OCI-LY3 (cell line): ENCODE results near the gene UGT1A4.

ENCODE experiments used
- H2AFZ ChIP-seq: fragments of 200-600, 300-600 bp; shearing (Covaris generic); 2 replicates; pipeline ENCODE4 v1.6.0; 2014; ENCODE audit warnings: antibody characterized with exemption, low read depth, low read length
- H3K27ac ChIP-seq: fragments of 200-600, 300-600 bp; sonication (generic); 2 replicates; pipeline ENCODE4 v1.5.1; 2014; ENCODE audit warnings: mild to moderate bottlenecking, low read length, moderate library complexity, mixed read lengths
- H3K27me3 ChIP-seq: fragments of 200-600, 300-600 bp; sonication (generic); 2 replicates; pipeline ENCODE4 v1.6.1; 2014; ENCODE audit warnings: low read depth, low read length, mixed read lengths
- H3K36me3 ChIP-seq: fragments of 200-600, 300-600 bp; sonication (generic); replicated peaks from 2 replicates; pipeline ENCODE3; 2014; ENCODE audit warnings: low read depth, low read length, mixed read lengths
- H3K4me1 ChIP-seq: fragments of 300-600, 200-600 bp; sonication (generic); 2 replicates; pipeline ENCODE4 v1.6.1; 2014; ENCODE audit warnings: low read length, mixed read lengths
- H3K4me2 ChIP-seq: fragments of 200-600, 300-600 bp; sonication (generic); 2 replicates; pipeline ENCODE4 v1.6.1; 2014; ENCODE audit warnings: low read length, mixed read lengths
- H3K4me3 ChIP-seq: fragments of 300-600, 200-600 bp; sonication (generic); 2 replicates; pipeline ENCODE4 v1.5.1; 2014; ENCODE audit warnings: antibody characterized with exemption, mild to moderate bottlenecking, low read length, moderate library complexity
- H3K79me2 ChIP-seq: fragments of 300-600, 200-600 bp; shearing (Covaris generic); 2 replicates; pipeline ENCODE4 v1.6.1; 2014; ENCODE audit warnings: mild to moderate bottlenecking, low read length, mixed read lengths
- H3K9ac ChIP-seq: fragments of 300-600, 200-600 bp; shearing (Covaris generic); 2 replicates; pipeline ENCODE4 v1.6.0; 2014; ENCODE audit warnings: mild to moderate bottlenecking, low read length, moderate library complexity
- H3K9me3 ChIP-seq: fragments of 200-600, 300-600 bp; shearing (Covaris generic); 2 replicates; pipeline ENCODE4 v1.6.1; 2014; ENCODE audit warnings: low read length, mixed read lengths; ENCODE audit not compliant: insufficient read depth
- H4K20me1 ChIP-seq: fragments of 200-600, 300-600 bp; sonication (generic); 2 replicates; pipeline ENCODE4 v1.6.1; 2016; ENCODE audit warnings: low read length, mixed read lengths; ENCODE audit not compliant: insufficient read depth
- EZH2phosphoT487 ChIP-seq: fragments of 200-600 bp; shearing (Covaris generic); IDR thresholded peaks from 2 replicates; pipeline ENCODE4 v1.6.1; 2018; ENCODE audit warnings: antibody characterized with exemption, mixed run types, low read depth
- TF ChIP-seq, protein P1 (sequence below): fragments of 200-600, 300-600 bp; sonication (generic); IDR thresholded peaks from 2 replicates; pipeline ENCODE4 v1.5.1; 2014; ENCODE audit warnings: antibody characterized with exemption, low read length, low read depth

The UGT1A4 gene

DNA sequence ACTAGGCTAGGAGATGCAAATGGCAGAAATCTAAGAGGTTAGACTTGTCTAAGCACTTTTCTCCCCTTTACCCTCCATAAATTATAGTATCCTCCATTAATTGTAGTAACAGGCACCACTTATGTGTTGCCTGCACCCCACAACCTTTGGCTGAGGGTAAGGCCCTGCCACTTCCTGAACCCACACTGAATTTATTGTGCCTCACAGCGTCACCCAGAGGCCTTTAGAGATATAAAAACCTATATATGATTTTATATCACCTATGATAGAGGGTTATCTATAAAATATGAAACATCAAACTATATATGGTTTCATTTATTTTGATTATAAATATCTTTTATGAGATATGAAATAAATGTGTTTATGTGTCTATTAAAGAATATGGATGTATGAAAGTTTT, 44.2 kb upstream of the UGT1A4 start:
- H3K27me3 ChIP-seq: no peaks in the 10 kb centered on the region
- TF ChIP-seq, protein P1, sequence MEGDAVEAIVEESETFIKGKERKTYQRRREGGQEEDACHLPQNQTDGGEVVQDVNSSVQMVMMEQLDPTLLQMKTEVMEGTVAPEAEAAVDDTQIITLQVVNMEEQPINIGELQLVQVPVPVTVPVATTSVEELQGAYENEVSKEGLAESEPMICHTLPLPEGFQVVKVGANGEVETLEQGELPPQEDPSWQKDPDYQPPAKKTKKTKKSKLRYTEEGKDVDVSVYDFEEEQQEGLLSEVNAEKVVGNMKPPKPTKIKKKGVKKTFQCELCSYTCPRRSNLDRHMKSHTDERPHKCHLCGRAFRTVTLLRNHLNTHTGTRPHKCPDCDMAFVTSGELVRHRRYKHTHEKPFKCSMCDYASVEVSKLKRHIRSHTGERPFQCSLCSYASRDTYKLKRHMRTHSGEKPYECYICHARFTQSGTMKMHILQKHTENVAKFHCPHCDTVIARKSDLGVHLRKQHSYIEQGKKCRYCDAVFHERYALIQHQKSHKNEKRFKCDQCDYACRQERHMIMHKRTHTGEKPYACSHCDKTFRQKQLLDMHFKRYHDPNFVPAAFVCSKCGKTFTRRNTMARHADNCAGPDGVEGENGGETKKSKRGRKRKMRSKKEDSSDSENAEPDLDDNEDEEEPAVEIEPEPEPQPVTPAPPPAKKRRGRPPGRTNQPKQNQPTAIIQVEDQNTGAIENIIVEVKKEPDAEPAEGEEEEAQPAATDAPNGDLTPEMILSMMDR: 0 out of 2 replicates have a peak, but pooled peaks have one; percentile 12
- no peak for TF ChIP-seq EZH2phosphoT487
- no peak overlapping the region for H3K4me3 ChIP-seq
- H3K79me2 ChIP-seq: no peaks in the 10 kb centered on the region
- no peaks in the 10 kb centered on the region for H3K36me3 ChIP-seq
- no peak overlapping the region for H3K9ac ChIP-seq
- no peak overlapping the region for H2AFZ ChIP-seq
- H3K9me3 ChIP-seq: no peaks in the 10 kb centered on the region
- H4K20me1 ChIP-seq: no peaks in the 10 kb centered on the region
- H3K27ac ChIP-seq: no peak overlapping the region
- H3K4me2 ChIP-seq: no peak overlapping the region
- H3K4me1 ChIP-seq: no peaks in the 10 kb centered on the region

DNA sequence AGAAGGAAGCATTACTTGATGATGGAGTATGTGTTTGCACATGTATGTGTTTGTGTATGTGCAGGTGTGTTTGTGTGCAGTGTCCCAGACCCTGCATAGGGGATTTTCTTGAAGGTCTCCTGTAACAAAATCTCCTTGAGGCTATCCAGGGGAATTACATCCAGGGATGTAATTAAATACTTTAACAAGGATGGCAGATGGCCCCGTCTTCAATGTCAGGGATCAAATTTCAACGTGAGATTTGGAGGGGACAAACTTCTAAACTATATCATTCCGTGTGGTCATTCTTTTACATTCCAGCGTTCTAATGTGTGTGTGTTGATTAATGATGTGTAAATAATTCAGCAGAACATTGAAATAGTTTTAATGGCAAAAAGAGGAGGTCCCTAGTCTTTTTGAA, 43.5 kb upstream of the UGT1A4 start:
- TF ChIP-seq, protein P1: no peak
- no peak for TF ChIP-seq EZH2phosphoT487

DNA sequence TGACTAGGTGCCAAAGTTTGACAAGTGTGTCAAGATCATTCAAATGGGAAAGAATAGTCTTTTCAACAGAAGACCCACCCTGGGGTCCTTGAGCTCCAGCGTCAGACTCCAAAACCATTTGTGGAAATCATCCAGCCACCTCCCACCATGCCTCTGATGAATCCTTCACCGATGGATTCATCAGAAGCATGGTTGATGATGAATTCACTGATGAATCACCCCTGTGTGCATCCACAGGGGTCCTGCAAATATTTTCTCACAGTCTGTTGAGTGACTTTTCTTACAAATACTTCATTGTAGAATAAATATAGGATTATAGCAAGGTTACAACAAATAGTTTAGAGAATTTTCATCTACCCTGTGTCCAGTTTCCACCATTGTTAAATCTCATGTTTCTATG, 42.5 kb upstream of the UGT1A4 start:
- no peak overlapping the region for H3K9ac ChIP-seq
- no peaks in the 10 kb centered on the region for H3K4me1 ChIP-seq
- TF ChIP-seq EZH2phosphoT487: no peak
- TF ChIP-seq, protein P1: no peak
- H3K36me3 ChIP-seq: no peaks in the 10 kb centered on the region
- no peaks in the 10 kb centered on the region for H3K9me3 ChIP-seq
- H4K20me1 ChIP-seq: no peaks in the 10 kb centered on the region
- H3K4me3 ChIP-seq: no peak overlapping the region
- H3K27ac ChIP-seq: no peak overlapping the region
- no peaks in the 10 kb centered on the region for H3K27me3 ChIP-seq
- no peaks in the 10 kb centered on the region for H3K79me2 ChIP-seq
- H2AFZ ChIP-seq: no peak overlapping the region
- no peak overlapping the region for H3K4me2 ChIP-seq

More for the DNA sequence above, 43.5 kb upstream of the UGT1A4 start:
- Histone ChIP-seq H4K20me1 (no peaks in the 10 kb centered on the region), H3K27ac (no peak overlapping the region), H3K27me3 (no peaks in the 10 kb centered on the region), H3K79me2 (no peaks in the 10 kb centered on the region), H2AFZ (no peak overlapping the region), H3K36me3 (no peaks in the 10 kb centered on the region), H3K9me3 (no peaks in the 10 kb centered on the region), H3K4me1 (no peaks in the 10 kb centered on the region), H3K9ac (no peak overlapping the region), H3K4me3 (no peak overlapping the region), H3K4me2 (no peak overlapping the region)

DNA sequence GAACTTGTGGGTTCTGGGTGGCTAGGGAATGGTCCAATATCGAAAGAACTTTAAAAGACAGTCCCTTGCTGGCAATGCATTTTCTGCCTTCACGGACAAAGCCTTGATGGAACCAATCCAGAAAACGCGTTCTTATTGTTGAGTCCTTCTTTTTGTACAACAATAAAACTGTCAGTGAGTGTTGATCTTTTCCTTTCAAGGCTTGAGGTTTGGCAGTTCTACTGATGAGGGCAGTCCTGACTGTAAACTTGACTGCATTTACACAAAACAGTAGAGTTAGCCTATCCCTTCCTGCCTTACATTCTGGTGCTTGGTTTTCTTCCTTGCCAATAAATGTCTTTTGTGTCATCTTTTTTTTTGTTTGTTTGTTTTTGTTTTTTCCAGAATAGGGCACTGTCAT, 39.3 kb upstream of the UGT1A4 start:
- Histone ChIP-seq H3K36me3 (no peaks in the 10 kb centered on the region), H3K27ac (no peak overlapping the region), H3K9ac (no peak overlapping the region), H3K4me2 (no peak overlapping the region), H4K20me1 (no peaks in the 10 kb centered on the region), H3K4me1 (no peaks in the 10 kb centered on the region), H2AFZ (no peak overlapping the region), H3K4me3 (no peak overlapping the region), H3K79me2 (no peaks in the 10 kb centered on the region), H3K27me3 (no peaks in the 10 kb centered on the region), H3K9me3 (no peaks in the 10 kb centered on the region)
- TF ChIP-seq, protein P1: no peak
- TF ChIP-seq EZH2phosphoT487: no peak
